BE2C (cell line): ENCODE results near the gene SMPD4.
"Not testable (repeated sequence)": the region's sequence is repeated elsewhere in the genome, so short reads cannot be mapped to it uniquely, and the experiment has no call there.

Experiments used
- DNase-seq: peaks from one replicate; pipeline ENCODE4 v3.0.0-alpha.2; 2020
- H3K27me3 ChIP-seq: fragments of 250-450 bp; sonication (Bioruptor Pico); 2 replicates; pipeline ENCODE4 v1.5.1; 2020; ENCODE audit warnings: mild to moderate bottlenecking
- H3K36me3 ChIP-seq: fragments of 250-450 bp; sonication (Bioruptor Pico); 2 replicates; pipeline ENCODE4 v1.5.1; 2020; ENCODE audit warnings: mild to moderate bottlenecking
- H3K4me1 ChIP-seq: fragments of 250-450 bp; sonication (Bioruptor Pico); 2 replicates; pipeline ENCODE4 v1.5.1; 2020
- H3K4me3 ChIP-seq: 2 replicates; pipeline ENCODE4 v1.5.1; 2011; ENCODE audit warnings: low read depth, low read length
- H3K9me3 ChIP-seq: fragments of 250-450 bp; sonication (Bioruptor Pico); 2 replicates; pipeline ENCODE4 v1.5.1; 2020
- TF ChIP-seq, protein P1 (sequence below): IDR thresholded peaks from 2 replicates; pipeline ENCODE4 v1.5.1; 2012; ENCODE audit warnings: mild to moderate bottlenecking, low read depth, low read length

The SMPD4 gene

DNA sequence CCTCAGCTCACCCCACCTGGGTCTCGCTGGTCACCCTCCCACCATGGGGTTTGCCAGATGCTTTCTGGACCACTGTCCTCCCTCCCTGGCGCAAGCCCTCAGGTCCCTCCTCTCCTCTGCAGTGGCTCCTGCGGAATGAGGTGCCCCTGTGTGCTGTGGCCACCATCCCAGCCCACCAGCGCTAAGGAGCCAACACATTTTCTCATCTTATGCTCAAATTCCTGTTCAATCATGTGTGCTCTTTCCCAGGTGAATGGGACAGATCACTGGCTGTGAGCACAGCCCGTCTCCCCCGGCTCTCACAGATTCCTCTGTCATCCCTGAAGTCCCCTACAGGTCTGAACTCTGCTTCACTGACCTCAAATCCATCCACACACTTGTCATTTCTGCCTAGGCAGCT lies 21.3 kb downstream of the SMPD4 start:
- no peaks in the 10 kb centered on the region for H3K36me3 ChIP-seq
- no peaks in the 10 kb centered on the region for H3K4me1 ChIP-seq

DNA sequence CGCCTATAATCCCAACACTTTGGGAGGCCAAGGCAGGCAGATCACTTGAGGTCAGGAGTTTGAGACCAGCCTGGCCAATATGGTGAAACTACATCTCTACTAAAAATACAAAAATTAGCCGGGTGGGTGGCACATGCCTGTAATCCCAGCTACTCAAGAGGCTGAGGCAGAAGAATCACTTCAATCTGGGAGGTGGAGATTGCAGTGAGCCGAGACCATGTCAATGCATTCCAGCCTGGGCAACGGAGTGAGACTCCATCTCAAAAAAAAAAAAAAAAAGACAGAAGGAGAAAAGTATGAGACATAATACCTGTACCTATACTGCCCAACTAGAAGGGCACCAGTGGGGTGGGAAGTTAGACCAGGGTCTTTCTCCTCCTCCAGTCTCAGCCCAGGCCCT lies 22.0 kb downstream of the SMPD4 start:
- H3K27me3 ChIP-seq, DNase-seq, H3K36me3 ChIP-seq, H3K4me3 ChIP-seq, H3K4me1 ChIP-seq, H3K9me3 ChIP-seq: not testable (repeated sequence)

More for the DNA sequence above, 21.3 kb downstream of the SMPD4 start:
- DNase-seq = no peak
- H3K4me3 ChIP-seq = no peak overlapping the region
- TF ChIP-seq, protein P1, sequence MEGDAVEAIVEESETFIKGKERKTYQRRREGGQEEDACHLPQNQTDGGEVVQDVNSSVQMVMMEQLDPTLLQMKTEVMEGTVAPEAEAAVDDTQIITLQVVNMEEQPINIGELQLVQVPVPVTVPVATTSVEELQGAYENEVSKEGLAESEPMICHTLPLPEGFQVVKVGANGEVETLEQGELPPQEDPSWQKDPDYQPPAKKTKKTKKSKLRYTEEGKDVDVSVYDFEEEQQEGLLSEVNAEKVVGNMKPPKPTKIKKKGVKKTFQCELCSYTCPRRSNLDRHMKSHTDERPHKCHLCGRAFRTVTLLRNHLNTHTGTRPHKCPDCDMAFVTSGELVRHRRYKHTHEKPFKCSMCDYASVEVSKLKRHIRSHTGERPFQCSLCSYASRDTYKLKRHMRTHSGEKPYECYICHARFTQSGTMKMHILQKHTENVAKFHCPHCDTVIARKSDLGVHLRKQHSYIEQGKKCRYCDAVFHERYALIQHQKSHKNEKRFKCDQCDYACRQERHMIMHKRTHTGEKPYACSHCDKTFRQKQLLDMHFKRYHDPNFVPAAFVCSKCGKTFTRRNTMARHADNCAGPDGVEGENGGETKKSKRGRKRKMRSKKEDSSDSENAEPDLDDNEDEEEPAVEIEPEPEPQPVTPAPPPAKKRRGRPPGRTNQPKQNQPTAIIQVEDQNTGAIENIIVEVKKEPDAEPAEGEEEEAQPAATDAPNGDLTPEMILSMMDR = no peak
- H3K27me3 ChIP-seq = no peaks in the 10 kb centered on the region
- H3K9me3 ChIP-seq = no peaks in the 10 kb centered on the region

DNA sequence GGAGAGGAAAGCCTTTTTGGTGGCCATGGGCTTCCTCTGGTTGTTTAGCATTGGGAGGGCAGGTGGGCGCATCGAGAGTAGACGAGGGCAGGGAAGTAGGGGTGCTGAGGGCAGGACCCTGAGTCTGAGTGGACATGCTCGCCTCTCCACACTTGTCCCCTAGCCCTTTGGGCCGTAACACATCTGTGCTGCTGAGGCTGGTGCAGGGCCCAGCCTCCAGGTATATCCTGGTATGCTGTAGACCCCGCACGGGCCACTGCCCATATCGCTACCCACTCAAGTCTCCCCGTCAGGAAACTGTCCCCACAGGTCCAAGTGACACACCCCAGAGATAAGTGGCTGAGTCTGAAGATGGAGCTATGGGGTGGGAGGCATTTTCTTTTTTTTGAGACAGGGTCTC lies 22.8 kb downstream of the SMPD4 start:
- no peak for DNase-seq
- Histone ChIP-seq H3K36me3 (no peaks in the 10 kb centered on the region), H3K27me3 (no peaks in the 10 kb centered on the region), H3K4me3 (no peak overlapping the region), H3K4me1 (no peaks in the 10 kb centered on the region), H3K9me3 (no peaks in the 10 kb centered on the region)
- TF ChIP-seq, protein P1 = no peak

DNA sequence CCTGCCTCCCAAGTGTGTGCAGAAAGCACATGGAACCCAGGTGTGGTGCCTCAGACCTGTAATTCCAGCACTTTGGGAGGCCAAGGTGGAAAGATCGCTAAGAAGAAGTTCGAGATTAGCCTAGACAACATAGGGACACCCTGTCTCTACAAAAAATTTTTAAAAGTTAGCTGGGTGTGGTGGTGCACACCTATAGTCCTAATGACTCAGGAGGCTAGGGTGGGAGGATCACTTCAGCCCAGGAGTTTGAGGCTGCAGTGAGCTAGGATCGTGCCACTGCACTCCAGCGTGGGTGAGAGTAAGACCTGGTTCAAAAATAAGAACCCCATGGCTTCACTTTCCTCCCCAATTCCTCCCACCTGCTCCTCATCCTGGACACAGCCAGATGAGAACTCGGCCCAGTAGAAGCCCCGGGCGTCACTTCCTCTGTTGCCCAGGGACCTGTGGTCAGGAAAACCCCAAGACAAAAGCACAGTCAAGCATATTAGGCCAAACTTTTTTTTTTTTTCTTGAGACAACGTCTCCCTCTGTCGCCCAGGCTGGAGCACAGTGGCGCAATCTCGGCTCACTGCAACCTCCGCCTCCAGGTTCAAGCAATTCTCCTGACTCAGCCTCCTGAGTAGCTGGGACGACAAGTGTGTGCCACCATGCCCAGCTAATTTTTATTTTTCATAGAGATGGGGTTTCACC lies 23.4 kb downstream of the SMPD4 start:
- not testable (repeated sequence) for H3K4me3 ChIP-seq, H3K27me3 ChIP-seq, H3K4me1 ChIP-seq, H3K36me3 ChIP-seq, H3K9me3 ChIP-seq, DNase-seq

DNA sequence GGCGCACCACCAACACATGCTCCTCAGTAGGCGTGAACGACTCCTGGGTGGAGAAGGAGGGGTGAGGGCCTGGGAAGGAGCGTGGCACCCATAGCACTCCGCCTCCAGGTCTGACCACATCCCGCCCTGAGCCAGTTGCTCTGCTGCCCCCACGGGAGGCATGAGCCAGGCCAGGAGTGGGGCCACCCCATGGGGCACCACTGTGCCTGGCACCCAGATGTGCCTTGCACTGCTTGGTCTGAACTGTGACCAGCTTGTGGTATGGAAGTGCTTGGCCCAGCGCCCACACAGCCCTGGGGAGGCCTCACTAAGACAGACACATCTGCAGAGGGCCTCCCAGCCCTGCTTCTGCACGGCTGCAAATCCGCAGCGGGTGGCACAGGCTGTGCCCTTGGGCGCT lies 24.0 kb downstream of the SMPD4 start:
- not testable (repeated sequence) for H3K9me3 ChIP-seq, H3K27me3 ChIP-seq, H3K36me3 ChIP-seq, H3K4me3 ChIP-seq, H3K4me1 ChIP-seq
- DNase-seq = peak; percentile 41

DNA sequence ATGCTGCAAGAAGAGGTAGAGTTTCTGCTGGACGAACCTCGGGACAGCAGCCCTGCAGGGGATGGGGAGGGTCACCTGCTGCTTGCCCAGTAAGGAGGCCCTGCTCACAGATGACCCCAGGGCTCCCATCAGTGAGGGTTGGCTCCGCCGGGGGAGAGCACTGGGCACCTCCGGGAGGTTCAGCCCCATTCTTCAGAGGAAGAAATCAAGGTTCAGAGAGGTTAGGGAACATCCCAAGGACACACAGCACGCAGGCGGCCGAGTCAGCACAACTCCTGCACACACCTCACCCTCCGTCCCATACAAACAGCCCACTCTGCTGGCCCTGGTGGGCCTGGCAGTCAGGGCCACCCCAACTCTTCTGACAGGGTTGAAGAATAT lies 24.8 kb downstream of the SMPD4 start:
- Histone ChIP-seq H3K4me1 (no peaks in the 10 kb centered on the region), H3K9me3 (no peaks in the 10 kb centered on the region), H3K27me3 (no peaks in the 10 kb centered on the region), H3K36me3 (no peaks in the 10 kb centered on the region), H3K4me3 (no peak overlapping the region)
- TF ChIP-seq, protein P1 = no peak
- no peak for DNase-seq

DNA sequence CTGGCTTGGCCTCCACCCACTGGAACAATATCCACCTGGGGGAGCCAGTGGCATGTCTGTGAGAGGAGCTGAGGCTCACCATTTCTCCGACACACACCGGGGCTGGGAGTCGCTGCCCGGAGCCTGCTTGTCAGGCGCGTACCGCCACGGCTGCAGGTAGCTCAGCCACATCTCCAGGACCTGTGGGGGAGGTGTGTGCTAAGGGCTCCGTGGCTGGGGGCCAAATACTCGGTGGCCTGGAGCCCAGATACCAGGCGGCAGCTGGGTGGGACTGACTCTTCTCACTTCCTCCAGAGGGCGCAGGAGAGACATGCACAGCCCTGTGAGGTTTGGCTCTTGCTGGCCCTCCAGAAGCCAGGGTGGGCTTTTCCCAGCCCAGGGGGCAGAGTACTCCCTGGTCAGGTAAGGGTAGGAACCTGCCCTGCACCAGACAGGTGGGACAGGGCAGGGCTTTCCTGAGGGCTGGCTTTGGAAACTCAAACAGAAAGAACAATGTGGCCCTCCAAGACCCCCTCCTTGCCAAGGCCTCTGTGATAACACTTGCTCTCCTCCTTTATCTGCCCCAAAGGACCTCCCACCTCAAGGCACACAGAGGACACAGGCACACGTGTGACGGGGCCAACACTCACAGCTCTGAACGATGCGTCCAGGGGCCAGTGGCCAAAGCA lies 25.3 kb downstream of the SMPD4 start:
- peak; percentile 71 for DNase-seq
- not testable (repeated sequence) for H3K4me1 ChIP-seq, H3K4me3 ChIP-seq, H3K9me3 ChIP-seq, H3K36me3 ChIP-seq, H3K27me3 ChIP-seq
- TF ChIP-seq, protein P1 = peak; percentile 52
